ENCODE data around the gene HMGXB3.

GRCh38 chr5:150036513-150036912 lies 36.0 kb downstream of the HMGXB3 start:
- TF ChIP-seq CTCF (conservative IDR thresholded peaks at IDR 0.05 in 1 of 2, IDR thresholded peaks at IDR 0.05 in 1 of 2; ENCODE audit: extremely low read depth in 1 of 2, insufficient read depth in 1 of 2, low read depth in 1 of 2, low read length in 2 of 2), result peak; percentile 1 to 3
- no peak for TF ChIP-seq EZH2 (IDR thresholded peaks at IDR 0.05; ENCODE audit: borderline replicate concordance, low read length)

Data from mammary epithelial cell (primary cell).